HepG2 (cell line): ENCODE data around the gene ABCD1. TPM values are rescaled to one million over a fixed set of nuclear protein-coding genes. Genes with fewer than 3 reads are reported as not detected.

Experiments
- BCL6 ChIP-seq: IDR thresholded peaks from 2 replicates; pipeline ENCODE4 v1.6.1; 2016; ENCODE audit warnings: missing genetic modification reagents, missing compliant biosample characterization
- CSRNP2 ChIP-seq: sonication (generic); formaldehyde crosslinking; conservative IDR thresholded peaks from 2 replicates; pipeline ENCODE4 v1.8.0; 2022; ENCODE audit warnings: low read depth, missing genetic modification reagents
- NBN ChIP-seq: fragments of 450-650 bp; conservative IDR thresholded peaks from 2 replicates; pipeline ENCODE4 v1.6.1; 2017
- NPAS2 ChIP-seq: sonication (generic); formaldehyde crosslinking; IDR thresholded peaks from 2 replicates; pipeline ENCODE4 v1.8.0; 2022; ENCODE audit warnings: mild to moderate bottlenecking, missing genetic modification reagents, borderline replicate concordance
- NR2C2 ChIP-seq: sonication (generic); formaldehyde crosslinking; IDR thresholded peaks from 2 replicates; pipeline ENCODE4 v1.4.0; 2020; ENCODE audit warnings: missing genetic modification reagents, mild to moderate bottlenecking, moderate library complexity, borderline replicate concordance
- RFXAP ChIP-seq: sonication (generic); formaldehyde crosslinking; IDR thresholded peaks from 2 replicates; pipeline ENCODE4 v1.4.0; 2020; ENCODE audit warnings: missing genetic modification reagents, borderline replicate concordance
- SOX5 ChIP-seq: IDR thresholded peaks from 2 replicates; pipeline ENCODE4 v1.6.1; 2016; ENCODE audit warnings: borderline replicate concordance
- TAF15 ChIP-seq: fragments of 200-400 bp; formaldehyde crosslinking; IDR thresholded peaks from one replicate; pipeline ENCODE4 v1.6.1; 2018; ENCODE audit warnings: mild to moderate bottlenecking, low read depth, low read length; ENCODE audit not compliant: poor library complexity, severe bottlenecking
- ZNF136 ChIP-seq: sonication (generic); formaldehyde crosslinking; IDR thresholded peaks from 2 replicates; pipeline ENCODE4 v1.8.1; 2022; ENCODE audit warnings: low read depth, mild to moderate bottlenecking, moderate library complexity, missing genetic modification reagents
- ZNF281 ChIP-seq: sonication (generic); formaldehyde crosslinking; IDR thresholded peaks from 2 replicates; pipeline ENCODE4 v1.4.0; 2020; ENCODE audit warnings: missing genetic modification reagents, borderline replicate concordance
- ZNF317 ChIP-seq: sonication (generic); formaldehyde crosslinking; IDR thresholded peaks from 2 replicates; pipeline ENCODE4 v1.5.0; 2020; ENCODE audit warnings: mild to moderate bottlenecking, missing genetic modification reagents
- ZNF326 ChIP-seq: sonication (generic); formaldehyde crosslinking; IDR thresholded peaks from 2 replicates; pipeline ENCODE4 v1.4.0; 2020; ENCODE audit warnings: missing genetic modification reagents, borderline replicate concordance
- ZNF34 ChIP-seq: sonication (generic); formaldehyde crosslinking; IDR thresholded peaks from 2 replicates; pipeline ENCODE4 v1.4.0; 2020; ENCODE audit warnings: mild to moderate bottlenecking, missing genetic modification reagents, borderline replicate concordance
- ZNF362 ChIP-seq: sonication (generic); formaldehyde crosslinking; IDR thresholded peaks from 2 replicates; pipeline ENCODE4 v1.4.0; 2020; ENCODE audit warnings: missing genetic modification reagents, mild to moderate bottlenecking, borderline replicate concordance
- ZNF574 ChIP-seq: sonication (generic); formaldehyde crosslinking; IDR thresholded peaks from 2 replicates; pipeline ENCODE4 v1.4.0; 2020; ENCODE audit warnings: missing genetic modification reagents
- ZNF775 ChIP-seq: sonication (generic); formaldehyde crosslinking; IDR thresholded peaks from 2 replicates; pipeline ENCODE4 v1.4.0; 2020; ENCODE audit warnings: missing genetic modification reagents, mild to moderate bottlenecking, moderate library complexity, borderline replicate concordance
- ZNF781 ChIP-seq: sonication (generic); formaldehyde crosslinking; IDR thresholded peaks from 2 replicates; pipeline ENCODE4 v1.5.1; 2020; ENCODE audit warnings: borderline replicate concordance, mild to moderate bottlenecking, missing genetic modification reagents; ENCODE audit errors: not compliant biosample characterization
- ZNF891 ChIP-seq: sonication (generic); formaldehyde crosslinking; IDR thresholded peaks from 2 replicates; pipeline ENCODE4 v1.5.0; 2020; ENCODE audit warnings: mild to moderate bottlenecking, missing genetic modification reagents
- polyA plus RNA-seq, 8 experiments: library from polyadenylated mRNA; depleted of rRNA in 3 of 8; stranded (reverse) in 7 of 8; unstranded in 1 of 8; fragments of >200 nt; fragmentation: Illumina TruSeq in 4 of 8; extraction: Trizol in 4 of 8; gene quantifications; 2 replicates each; pipeline versions ENCODE4 v1.2.1 to v1.2.3, GENCODE V29; 2011 to 2016; ENCODE audit warnings: low read depth in 4 of 8, missing spikeins in 1 of 8, mixed read lengths in 1 of 8; ENCODE audit not compliant: insufficient read depth in 1 of 8
- total RNA-seq, 5 experiments: library from RNA; depleted of rRNA; stranded (reverse); fragments of >200 nt; fragmentation: Illumina TruSeq; extraction: Trizol; gene quantifications; 2 replicates each; pipeline ENCODE4 v1.2.3, GENCODE V29; 2016; ENCODE audit warnings: low read depth in 1 of 5

Gene ABCD1
- total and polyA plus RNA-seq, 2 of the 13 experiments (the other 11 are each of a cell fraction or from before 2014, with no cell fraction given), result 11.4 to 15.9 TPM

GRCh38 chrX:153723351-153724251 lies 1.1 kb upstream of the ABCD1 start (continued):
- no peak for TF ChIP-seq RFXAP
- TF ChIP-seq NBN, result no peak
- TF ChIP-seq ZNF362, result no peak
- TF ChIP-seq ZNF781, result peak; percentile 50
- peak; percentile 21; the same call in 1 of the 2 replicates for TF ChIP-seq BCL6
- TF ChIP-seq ZNF136 (CRISPR knock-in tag), result 0 out of 2 replicates have a peak, but pooled peaks have one; percentile 65
- 0 out of 2 replicates have a peak, but pooled peaks have one; percentile 22 for TF ChIP-seq ZNF891 (CRISPR knock-in tag)
- TF ChIP-seq TAF15, result no peak
- TF ChIP-seq SOX5 (CRISPR knock-in tag), result peak; percentile 28; the same call in 1 of the 2 replicates
- no peak for TF ChIP-seq CSRNP2
- TF ChIP-seq ZNF574 (CRISPR knock-in tag), result peak; percentile 46; the same call in 1 of the 2 replicates
- no peak for TF ChIP-seq ZNF34 (CRISPR knock-in tag)
- TF ChIP-seq ZNF775 (CRISPR knock-in tag), result no peak
- peak; percentile 22; the same call in 1 of the 2 replicates for TF ChIP-seq NR2C2 (CRISPR knock-in tag)
- TF ChIP-seq ZNF326, result no peak
- TF ChIP-seq ZNF281, result peak; percentile 50; the same call in 1 of the 2 replicates
- TF ChIP-seq NPAS2 (CRISPR knock-in tag), result no peak
- peak; percentile 46; the same call in 1 of the 2 replicates for TF ChIP-seq ZNF317
